DOHH2 (cell line): ENCODE results near the gene HEG1.

Experiments
- H3F3A ChIP-seq: fragments of 200-600 bp; sonication (generic), shearing (Covaris generic); 2 replicates; pipeline ENCODE4 v1.6.0; 2016; ENCODE audit warnings: antibody characterized with exemption, mild to moderate bottlenecking; ENCODE audit not compliant: control insufficient read depth, insufficient read depth
- H3K27ac ChIP-seq: fragments of 200-600 bp; sonication (generic); 2 replicates; pipeline ENCODE4 v1.5.1; 2014; ENCODE audit warnings: low read depth, mild to moderate bottlenecking, low read length, moderate library complexity
- H3K27me3 ChIP-seq: fragments of 200-600 bp; sonication (generic); 2 replicates; pipeline ENCODE4 v1.6.1; 2014; ENCODE audit warnings: mild to moderate bottlenecking, low read length, mixed read lengths; ENCODE audit not compliant: control insufficient read depth
- H3K36me3 ChIP-seq: fragments of 200-600 bp; sonication (generic); 2 replicates; pipeline ENCODE4 v1.6.1; 2014; ENCODE audit warnings: mild to moderate bottlenecking, low read length, moderate library complexity, mixed read lengths; ENCODE audit not compliant: control insufficient read depth
- H3K4me1 ChIP-seq: fragments of 200-600 bp; sonication (generic); 2 replicates; pipeline ENCODE4 v1.6.1; 2014; ENCODE audit warnings: mild to moderate bottlenecking, low read length, mixed read lengths; ENCODE audit not compliant: control insufficient read depth
- H3K4me2 ChIP-seq: fragments of 200-600 bp; sonication (generic); 2 replicates; pipeline ENCODE4 v1.6.0; 2014; ENCODE audit warnings: mild to moderate bottlenecking, low read length, moderate library complexity
- H3K4me3 ChIP-seq: fragments of 200-600 bp; sonication (generic); 2 replicates; pipeline ENCODE4 v1.5.1; 2014; ENCODE audit warnings: mild to moderate bottlenecking, low read length, mixed read lengths
- H3K79me2 ChIP-seq: fragments of 200-600 bp; sonication (generic); 2 replicates; pipeline ENCODE4 v1.6.1; 2014; ENCODE audit warnings: mild to moderate bottlenecking, low read length, mixed read lengths; ENCODE audit not compliant: control insufficient read depth
- H3K9me2 ChIP-seq: fragments of 200-600 bp; sonication (generic); replicated peaks from 2 replicates; pipeline ENCODE4 v1.6.1; 2014; ENCODE audit warnings: mild to moderate bottlenecking, low read length, mixed read lengths; ENCODE audit not compliant: control insufficient read depth
- H3K9me3 ChIP-seq: fragments of 200-600 bp; sonication (generic); 2 replicates; pipeline ENCODE4 v1.6.1; 2014; ENCODE audit warnings: antibody characterized with exemption, low read length, mixed read lengths; ENCODE audit not compliant: control insufficient read depth, insufficient read depth
- H4K20me1 ChIP-seq: fragments of 200-600 bp; sonication (generic); 2 replicates; pipeline ENCODE4 v1.6.0; 2014; ENCODE audit warnings: low read depth, mild to moderate bottlenecking, antibody characterized with exemption, low read length, moderate library complexity; ENCODE audit not compliant: control insufficient read depth, insufficient read depth
- EZH2phosphoT487 ChIP-seq: fragments of 200-600 bp; sonication (generic); IDR thresholded peaks from 2 replicates; pipeline ENCODE4 v1.6.1; 2017; ENCODE audit warnings: borderline replicate concordance, mild to moderate bottlenecking, antibody characterized with exemption, low read length, moderate library complexity, mixed read lengths
- TF ChIP-seq, protein P1 (sequence below): fragments of 200-600 bp; sonication (generic); IDR thresholded peaks from one replicate; pipeline ENCODE4 v1.5.1; 2014; ENCODE audit warnings: antibody characterized with exemption, mild to moderate bottlenecking, low read depth, low read length; ENCODE audit not compliant: poor library complexity, severe bottlenecking

The HEG1 gene

DNA sequence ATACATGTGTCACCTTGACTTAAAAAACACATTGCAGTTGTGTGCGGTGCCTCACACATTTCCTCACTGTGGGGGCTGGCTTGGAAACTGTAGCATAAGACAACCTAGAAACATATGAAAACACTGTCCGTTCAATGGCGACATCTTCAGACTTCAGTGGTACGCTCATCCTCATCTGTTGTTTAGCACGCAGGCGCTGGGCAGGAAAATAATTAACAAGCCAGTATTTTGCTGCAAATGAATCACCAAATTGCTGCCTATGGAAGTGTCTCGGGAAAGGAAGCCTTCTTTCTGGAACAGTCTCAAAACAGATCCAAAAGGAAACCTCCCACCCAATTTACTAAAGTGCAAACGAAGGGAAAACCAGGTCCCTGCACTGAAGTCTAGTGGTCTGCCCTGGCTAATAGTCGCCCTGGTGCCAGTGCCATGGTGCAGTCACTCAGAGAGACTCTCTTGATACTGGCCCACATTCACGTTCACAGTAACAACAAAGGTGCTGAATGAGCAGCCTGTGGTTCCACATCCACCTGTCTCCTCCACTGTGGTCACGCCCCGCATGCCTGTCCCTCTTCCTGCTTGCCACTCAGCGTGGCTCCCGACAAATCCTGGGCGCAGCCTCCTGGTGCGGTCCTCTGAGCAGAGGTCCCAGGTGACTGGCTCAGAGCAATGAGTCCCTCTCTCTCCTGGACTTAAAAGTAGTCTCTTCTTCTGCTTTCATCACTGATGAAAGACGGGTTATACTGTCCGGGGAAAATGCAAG, 85.7 kb downstream of the HEG1 start:
- no peaks in the 10 kb centered on the region for H3K79me2 ChIP-seq
- no peaks in the 10 kb centered on the region for H3K27me3 ChIP-seq
- no peak for TF ChIP-seq EZH2phosphoT487
- TF ChIP-seq, protein P1, sequence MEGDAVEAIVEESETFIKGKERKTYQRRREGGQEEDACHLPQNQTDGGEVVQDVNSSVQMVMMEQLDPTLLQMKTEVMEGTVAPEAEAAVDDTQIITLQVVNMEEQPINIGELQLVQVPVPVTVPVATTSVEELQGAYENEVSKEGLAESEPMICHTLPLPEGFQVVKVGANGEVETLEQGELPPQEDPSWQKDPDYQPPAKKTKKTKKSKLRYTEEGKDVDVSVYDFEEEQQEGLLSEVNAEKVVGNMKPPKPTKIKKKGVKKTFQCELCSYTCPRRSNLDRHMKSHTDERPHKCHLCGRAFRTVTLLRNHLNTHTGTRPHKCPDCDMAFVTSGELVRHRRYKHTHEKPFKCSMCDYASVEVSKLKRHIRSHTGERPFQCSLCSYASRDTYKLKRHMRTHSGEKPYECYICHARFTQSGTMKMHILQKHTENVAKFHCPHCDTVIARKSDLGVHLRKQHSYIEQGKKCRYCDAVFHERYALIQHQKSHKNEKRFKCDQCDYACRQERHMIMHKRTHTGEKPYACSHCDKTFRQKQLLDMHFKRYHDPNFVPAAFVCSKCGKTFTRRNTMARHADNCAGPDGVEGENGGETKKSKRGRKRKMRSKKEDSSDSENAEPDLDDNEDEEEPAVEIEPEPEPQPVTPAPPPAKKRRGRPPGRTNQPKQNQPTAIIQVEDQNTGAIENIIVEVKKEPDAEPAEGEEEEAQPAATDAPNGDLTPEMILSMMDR, result no peak
- H3K9me3 ChIP-seq, result no peaks in the 10 kb centered on the region
- H3K4me3 ChIP-seq, result no peak overlapping the region
- H3F3A ChIP-seq, result no peaks in the 10 kb centered on the region
- H3K4me1 ChIP-seq, result no peaks in the 10 kb centered on the region
- no peak overlapping the region for H3K4me2 ChIP-seq
- no peaks in the 10 kb centered on the region for H4K20me1 ChIP-seq
- H3K27ac ChIP-seq, result no peak overlapping the region
- H3K36me3 ChIP-seq, result no peaks in the 10 kb centered on the region
- no peaks in the 10 kb centered on the region for H3K9me2 ChIP-seq

DNA sequence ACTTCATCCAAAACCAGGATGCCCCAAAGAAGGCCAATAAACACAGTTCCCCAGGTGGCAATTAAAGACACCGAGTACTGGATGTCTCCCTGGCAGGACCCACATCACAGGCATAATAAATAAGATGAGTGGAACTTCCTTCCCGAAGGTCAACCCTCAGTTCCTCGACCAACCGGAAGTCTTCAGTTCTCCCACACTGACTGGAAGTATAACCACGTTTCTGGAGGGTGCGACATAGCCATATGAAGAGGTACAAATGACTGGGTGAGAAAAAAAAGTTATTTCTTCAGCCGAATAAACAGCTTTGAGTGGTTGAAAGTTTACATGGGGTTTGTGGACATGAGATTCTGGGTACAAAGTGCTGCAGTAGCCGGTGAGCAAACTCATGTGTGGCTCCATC, 86.6 kb downstream of the HEG1 start:
- Histone ChIP-seq H3K9me2 (no peaks in the 10 kb centered on the region), H3F3A (no peaks in the 10 kb centered on the region), H3K79me2 (no peaks in the 10 kb centered on the region), H4K20me1 (no peaks in the 10 kb centered on the region), H3K36me3 (no peaks in the 10 kb centered on the region), H3K4me2 (no peak overlapping the region), H3K27ac (no peak overlapping the region), H3K27me3 (no peaks in the 10 kb centered on the region), H3K4me3 (no peak overlapping the region), H3K9me3 (no peaks in the 10 kb centered on the region), H3K4me1 (no peaks in the 10 kb centered on the region)
- TF ChIP-seq, protein P1, result no peak
- TF ChIP-seq EZH2phosphoT487, result no peak

GRCh38 chr3:124967964-124968363, 87.8 kb downstream of the HEG1 start:
- no peak overlapping the region for H3K4me3 ChIP-seq
- H3K4me1 ChIP-seq, result no peaks in the 10 kb centered on the region
- H3K9me3 ChIP-seq, result no peaks in the 10 kb centered on the region
- no peaks in the 10 kb centered on the region for H3K27me3 ChIP-seq
- H3K27ac ChIP-seq, result no peak overlapping the region
- no peak overlapping the region for H3K4me2 ChIP-seq
- H4K20me1 ChIP-seq, result no peaks in the 10 kb centered on the region
- TF ChIP-seq, protein P1, result no peak
- no peak for TF ChIP-seq EZH2phosphoT487
- H3K79me2 ChIP-seq, result no peaks in the 10 kb centered on the region
- no peaks in the 10 kb centered on the region for H3K9me2 ChIP-seq
- no peaks in the 10 kb centered on the region for H3K36me3 ChIP-seq
- no peaks in the 10 kb centered on the region for H3F3A ChIP-seq
